ENCODE data around the gene SMYD3. TPM values are rescaled to one million over a fixed set of nuclear protein-coding genes. Genes with fewer than 3 reads are reported as not detected.

Gene SMYD3
- total RNA-seq, 1 donor from 2014 or later, result 23.5 TPM

DNA sequence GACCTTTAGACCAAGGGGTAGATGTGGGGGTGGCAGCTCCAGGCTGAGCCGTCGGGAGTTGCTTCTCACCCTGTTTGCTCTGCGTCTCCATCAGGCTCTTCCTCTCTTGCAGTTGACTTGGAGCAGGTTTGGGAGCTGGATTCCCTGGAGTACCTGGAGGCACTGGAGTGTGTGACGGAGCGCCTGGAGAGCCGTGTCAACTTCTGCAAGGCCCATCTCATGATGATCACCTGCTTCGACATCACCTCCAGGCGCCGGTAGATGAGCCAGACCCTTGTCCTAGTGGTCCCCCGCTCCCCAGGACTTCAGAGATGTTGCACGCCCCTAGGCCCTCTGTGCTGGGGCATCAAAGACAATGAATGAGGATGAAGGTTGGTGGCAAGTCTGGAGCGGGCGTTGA, 804.7 kb downstream of the SMYD3 start:
- Histone ChIP-seq H3K4me3 (ENCODE audit: low read length in 3 of 3) (no peak overlapping the region), H3K9ac (ENCODE audit: low read depth in 1 of 3, low read length in 3 of 3) (no peak overlapping the region), H3K9me3 (ENCODE audit: control insufficient read depth in 3 of 3, low read length in 3 of 3) (peaks cover 0 to 1% (median 0%) of the 10 kb centered on the region in 3 donors), H3K4me1 (ENCODE audit: control insufficient read depth in 3 of 3, insufficient read depth in 3 of 3, low read length in 3 of 3) (no peaks in the 10 kb centered on the region), H3K27me3 (ENCODE audit: control insufficient read depth in 3 of 3, insufficient read depth in 3 of 3, low read length in 3 of 3) (no peaks in the 10 kb centered on the region), H3K36me3 (ENCODE audit: control insufficient read depth in 3 of 3, insufficient read depth in 3 of 3, low read length in 3 of 3) (no peaks in the 10 kb centered on the region), H3K27ac (ENCODE audit: low read depth, low read length) (no peak overlapping the region)

DNA sequence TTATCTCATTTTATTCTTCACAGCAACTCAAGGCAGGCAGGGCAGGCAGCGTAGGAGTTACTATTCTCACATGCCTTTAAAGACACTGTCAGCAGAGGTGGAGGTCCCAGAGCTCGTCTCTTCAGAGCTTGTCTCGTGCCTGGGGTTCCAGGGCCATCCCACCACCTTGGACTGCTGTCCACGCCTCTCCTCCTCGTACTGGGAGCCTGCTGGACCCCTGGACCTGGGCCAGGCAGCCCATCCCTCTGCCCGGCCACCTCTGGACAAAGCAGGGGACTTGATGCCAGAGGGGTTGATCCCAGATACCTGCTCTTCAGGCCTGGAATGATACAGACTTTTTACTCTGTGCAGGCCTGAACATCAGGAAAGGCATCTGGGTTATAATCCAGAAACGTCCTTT, 805.4 kb downstream of the SMYD3 start:
- H3K27ac ChIP-seq (ENCODE audit: low read depth, low read length), result no peak overlapping the region
- no peaks in the 10 kb centered on the region for H3K27me3 ChIP-seq (ENCODE audit: control insufficient read depth in 3 of 3, insufficient read depth in 3 of 3, low read length in 3 of 3)
- peaks cover 0 to 4% (median 0%) of the 10 kb centered on the region in 3 donors for H3K9me3 ChIP-seq (ENCODE audit: control insufficient read depth in 3 of 3, low read length in 3 of 3)
- no peak overlapping the region for H3K9ac ChIP-seq (ENCODE audit: low read depth in 1 of 3, low read length in 3 of 3)
- no peaks in the 10 kb centered on the region for H3K4me1 ChIP-seq (ENCODE audit: control insufficient read depth in 3 of 3, insufficient read depth in 3 of 3, low read length in 3 of 3)
- no peaks in the 10 kb centered on the region for H3K36me3 ChIP-seq (ENCODE audit: control insufficient read depth in 3 of 3, insufficient read depth in 3 of 3, low read length in 3 of 3)
- no peak overlapping the region for H3K4me3 ChIP-seq (ENCODE audit: low read length in 3 of 3)

DNA sequence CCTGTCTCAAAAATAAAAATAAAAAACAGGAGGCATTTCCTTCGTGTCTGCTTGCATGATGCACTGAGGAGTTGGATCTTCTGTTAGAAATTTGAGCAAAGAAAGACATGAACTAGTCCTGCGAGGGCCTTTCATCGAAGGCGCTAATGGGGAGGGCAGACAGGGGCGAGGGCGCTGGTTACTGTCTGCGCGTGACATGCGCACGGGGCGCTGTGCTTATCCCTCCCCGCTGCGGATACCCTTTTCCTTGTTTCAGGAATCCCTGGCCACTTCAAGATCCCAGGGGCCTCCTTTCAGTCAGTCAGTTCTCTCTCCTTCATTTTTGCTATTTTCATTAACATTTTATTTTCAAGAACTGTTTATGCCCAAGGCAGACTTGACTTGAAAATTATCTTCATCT, 806.4 kb downstream of the SMYD3 start:
- no peak overlapping the region for H3K9ac ChIP-seq (ENCODE audit: low read depth in 1 of 3, low read length in 3 of 3)
- H3K4me1 ChIP-seq (ENCODE audit: control insufficient read depth in 3 of 3, insufficient read depth in 3 of 3, low read length in 3 of 3), result no peaks in the 10 kb centered on the region
- no peak overlapping the region for H3K27ac ChIP-seq (ENCODE audit: low read depth, low read length)
- H3K27me3 ChIP-seq (ENCODE audit: control insufficient read depth in 3 of 3, insufficient read depth in 3 of 3, low read length in 3 of 3), result no peaks in the 10 kb centered on the region
- no peak overlapping the region for H3K4me3 ChIP-seq (ENCODE audit: low read length in 3 of 3)
- peaks cover 0 to 4% (median 0%) of the 10 kb centered on the region in 3 donors for H3K9me3 ChIP-seq (ENCODE audit: control insufficient read depth in 3 of 3, low read length in 3 of 3)
- H3K36me3 ChIP-seq (ENCODE audit: control insufficient read depth in 3 of 3, insufficient read depth in 3 of 3, low read length in 3 of 3), result no peaks in the 10 kb centered on the region

Small RNA genes lying within 50 kb of the gene (small RNA-seq; reads per million reads assigned to genes)
- not detected for gene AL356583.2
- gene RF00019, result not detected
- not detected for gene RNU6-1283P

Other genes with a start within 250 kb of the SMYD3 start
- gene TFB2M, start 59.0 kb upstream of the SMYD3 start, total RNA-seq, result 21.4 TPM
- gene CNST, start 59.2 kb upstream of the SMYD3 start, total RNA-seq, result 15.1 TPM
- 50.6 TPM for gene SCCPDH, start 217.1 kb upstream of the SMYD3 start, total RNA-seq

Measured in skeletal muscle tissue (tissue), 5 donors.